H9 (cell line): ENCODE results near the gene SPDYE4. TPM values are rescaled to one million over a fixed set of nuclear protein-coding genes. Genes with fewer than 3 reads are reported as not detected.

ENCODE experiments used
- DNase-seq: peaks from one replicate; pipeline ENCODE4 v3.0.0-alpha.2; 2017
- H2AFZ ChIP-seq: one replicate; pipeline ENCODE4 v1.6.1; 2013; ENCODE audit warnings: mild to moderate bottlenecking, low read length, control low read depth, moderate library complexity
- H2AK5ac ChIP-seq: 2 replicates; pipeline ENCODE4 v1.6.1; 2013; ENCODE audit warnings: low read length, control low read depth, mixed read lengths; ENCODE audit not compliant: insufficient read length
- H2BK120ac ChIP-seq: one replicate; pipeline ENCODE4 v1.6.1; 2013; ENCODE audit warnings: low read depth, mild to moderate bottlenecking, low read length, control low read depth, inconsistent platforms; ENCODE audit not compliant: poor library complexity, severe bottlenecking
- H2BK12ac ChIP-seq: 2 replicates; pipeline ENCODE4 v1.6.1; 2013; ENCODE audit warnings: low read length, control low read depth, mixed read lengths, low read depth; ENCODE audit not compliant: insufficient read length
- H2BK15ac ChIP-seq: 2 replicates; pipeline ENCODE4 v1.6.1; 2013; ENCODE audit warnings: low read depth, low read length, control low read depth
- H2BK20ac ChIP-seq: one replicate; pipeline ENCODE4 v1.6.1; 2013; ENCODE audit warnings: low read depth, mild to moderate bottlenecking, low read length, control low read depth, inconsistent platforms; ENCODE audit not compliant: poor library complexity, severe bottlenecking
- H2BK5ac ChIP-seq: 2 replicates; pipeline ENCODE4 v1.6.1; 2013; ENCODE audit warnings: low read length, control low read depth, mixed read lengths; ENCODE audit not compliant: insufficient read length
- H3K14ac ChIP-seq: 2 replicates; pipeline ENCODE4 v1.6.1; 2013; ENCODE audit warnings: low read length, control low read depth; ENCODE audit not compliant: insufficient read depth
- H3K18ac ChIP-seq: 2 replicates; pipeline ENCODE4 v1.6.1; 2013; ENCODE audit warnings: low read depth, mild to moderate bottlenecking, mixed read lengths, low read length, control low read depth; ENCODE audit not compliant: insufficient read length
- H3K23ac ChIP-seq: 2 replicates; pipeline ENCODE4 v1.6.1; 2013; ENCODE audit warnings: low read length, control low read depth, mixed read lengths, low read depth; ENCODE audit not compliant: insufficient read length
- H3K23me2 ChIP-seq: 2 replicates; pipeline ENCODE4 v1.6.1; 2013; ENCODE audit warnings: low read depth, mild to moderate bottlenecking, mixed read lengths, low read length, control low read depth; ENCODE audit not compliant: insufficient read length, poor library complexity, severe bottlenecking
- H3K27ac ChIP-seq: 2 replicates; pipeline ENCODE4 v1.5.1; 2013; ENCODE audit warnings: low read length, control low read depth, mixed read lengths, low read depth; ENCODE audit not compliant: insufficient read length
- H3K27me3 ChIP-seq: 2 replicates; pipeline ENCODE4 v1.6.1; 2013; ENCODE audit warnings: low read length, control low read depth, inconsistent platforms; ENCODE audit not compliant: insufficient read depth
- H3K4ac ChIP-seq: 2 replicates; pipeline ENCODE4 v1.6.1; 2013; ENCODE audit warnings: low read depth, mild to moderate bottlenecking, control low read depth, inconsistent platforms, low read length, moderate library complexity
- H3K4me1 ChIP-seq: 2 replicates; pipeline ENCODE4 v1.6.1; 2013; ENCODE audit warnings: low read length, control low read depth, inconsistent platforms; ENCODE audit not compliant: insufficient read depth
- H3K4me2 ChIP-seq: 2 replicates; pipeline ENCODE4 v1.6.1; 2013; ENCODE audit warnings: low read length, control low read depth, mixed read lengths; ENCODE audit not compliant: insufficient read length, insufficient read depth
- H3K56ac ChIP-seq: 2 replicates; pipeline ENCODE4 v1.6.1; 2013; ENCODE audit warnings: low read depth, mild to moderate bottlenecking, mixed read lengths, low read length, control low read depth; ENCODE audit not compliant: insufficient read length
- H3K79me1 ChIP-seq: 2 replicates; pipeline ENCODE4 v1.6.1; 2013; ENCODE audit warnings: low read depth, mild to moderate bottlenecking, moderate library complexity, low read length, control low read depth, inconsistent platforms; ENCODE audit not compliant: insufficient read depth, poor library complexity, severe bottlenecking
- H3K79me2 ChIP-seq: 2 replicates; pipeline ENCODE4 v1.6.1; 2013; ENCODE audit warnings: low read length, control low read depth, inconsistent platforms; ENCODE audit not compliant: insufficient read depth
- H3K9ac ChIP-seq: 2 replicates; pipeline ENCODE4 v1.6.1; 2013; ENCODE audit warnings: low read length, control low read depth, mixed read lengths; ENCODE audit not compliant: insufficient read length; ENCODE audit errors: extremely low read depth
- H3K9me3 ChIP-seq: one replicate; pipeline ENCODE4 v1.6.1; 2013; ENCODE audit warnings: low read depth, low read length, inconsistent platforms; ENCODE audit not compliant: control insufficient read depth
- H3T11ph ChIP-seq: one replicate; pipeline ENCODE4 v1.6.1; 2013; ENCODE audit warnings: mild to moderate bottlenecking, low read length, control low read depth, inconsistent platforms
- H4K20me1 ChIP-seq: one replicate; pipeline ENCODE4 v1.6.1; 2013; ENCODE audit not compliant: control insufficient read depth, insufficient read length, insufficient read depth
- H4K5ac ChIP-seq: 2 replicates; pipeline ENCODE4 v1.6.1; 2013; ENCODE audit warnings: low read depth, mild to moderate bottlenecking, mixed read lengths, low read length, control low read depth; ENCODE audit not compliant: insufficient read length
- H4K8ac ChIP-seq: replicated peaks from 2 replicates; pipeline ENCODE4 v1.6.1; 2013; ENCODE audit warnings: low read length, control low read depth, mixed read lengths, low read depth; ENCODE audit not compliant: insufficient read length
- H4K91ac ChIP-seq: 2 replicates; pipeline ENCODE4 v1.6.1; 2013; ENCODE audit warnings: low read depth, mild to moderate bottlenecking, moderate library complexity, mixed read lengths, low read length, control low read depth; ENCODE audit not compliant: insufficient read length
- H3K27ac Mint-ChIP-seq, 3 experiments: 2 replicates in 2 of 3; 3 replicates in 1 of 3; pipeline ENCODE4 v1.8.0; 2020 to 2021; ENCODE audit warnings: mixed read lengths in 3 of 3, mild to moderate bottlenecking in 1 of 3, moderate library complexity in 1 of 3
- H3K27me3 Mint-ChIP-seq: 2 replicates; pipeline ENCODE4 v1.8.0; 2021; ENCODE audit warnings: low read depth, mild to moderate bottlenecking, moderate library complexity, mixed read lengths
- H3K36me3 Mint-ChIP-seq, 3 experiments: 2 replicates in 2 of 3; 3 replicates in 1 of 3; pipeline ENCODE4 v1.8.0; 2020 to 2021; ENCODE audit warnings: low read depth in 3 of 3, mixed read lengths in 3 of 3; ENCODE audit not compliant: insufficient read depth in 1 of 3
- H3K4me1 Mint-ChIP-seq, 2 experiments: 2 replicates each; pipeline ENCODE4 v1.8.0; 2020; ENCODE audit warnings: mixed read lengths in 2 of 2
- H3K4me3 Mint-ChIP-seq, 2 experiments: 2 replicates in 1 of 2; 3 replicates in 1 of 2; pipeline ENCODE4 v1.8.0; 2020 to 2021; ENCODE audit warnings: mild to moderate bottlenecking in 2 of 2, mixed read lengths in 2 of 2, moderate library complexity in 1 of 2
- H3K9me3 Mint-ChIP-seq, 2 experiments: 2 replicates in 1 of 2; 3 replicates in 1 of 2; pipeline ENCODE4 v1.8.0; 2020; ENCODE audit warnings: mild to moderate bottlenecking in 2 of 2, mixed read lengths in 2 of 2, moderate library complexity in 1 of 2
- CTCF ChIP-seq: fragments of 200-600 bp; sonication (generic); conservative IDR thresholded peaks from 3 replicates; pipeline ENCODE4 v1.8.0; 2021; ENCODE audit warnings: antibody characterized with exemption, mild to moderate bottlenecking
- WGBS: extraction: QIAGEN DNeasy Blood & Tissue Kit; methylation state at CpG from one replicate; pipeline ENCODE4 v1.1.7; 2013; ENCODE audit warnings: missing lambda C conversion rate, low lambda C conversion rate, mixed read lengths; ENCODE audit not compliant: insufficient read length; ENCODE audit errors: extremely low coverage; 5-methylcytosine and 5-hydroxymethylcytosine counted together
- total RNA-seq: library from RNA; stranded (reverse); gene quantifications from 2 replicates; pipeline ENCODE4 v1.2.1, GENCODE V29; 2021

The SPDYE4 gene
- total RNA-seq, 1 experiment from 2014 or later: not detected

- Histone ChIP-seq H3K79me1 (no peaks in the 10 kb centered on the region), H3K9me3 (peaks cover 5% of the 10 kb centered on the region), H3K79me2 (no peaks in the 10 kb centered on the region), H2BK12ac (no peak overlapping the region), H2BK20ac (no peak overlapping the region), H3K23me2 (no peaks in the 10 kb centered on the region), H3T11ph (no peak overlapping the region), H4K20me1 (no peaks in the 10 kb centered on the region), H4K5ac (no peak overlapping the region), H3K56ac (no peak overlapping the region), H2BK15ac (no peak overlapping the region), H4K91ac (no peak overlapping the region), H2AFZ (no peak overlapping the region), H2BK120ac (no peak overlapping the region), H3K27me3 (no peaks in the 10 kb centered on the region), H4K8ac (no peak overlapping the region), H3K27ac (no peak overlapping the region), H3K4me2 (no peak overlapping the region), H3K9ac (no peak overlapping the region), H2BK5ac (no peak overlapping the region), H3K14ac (no peak overlapping the region), H3K4ac (no peak overlapping the region), H3K23ac (no peak overlapping the region), H3K18ac (no peak overlapping the region), H2AK5ac (no peak overlapping the region), H3K4me1 (no peaks in the 10 kb centered on the region)
- peak; percentile 5 for DNase-seq
- no peak for TF ChIP-seq CTCF
- Mint-ChIP-seq H3K36me3 (peaks cover 2 to 10% (median 6%) of the 10 kb centered on the region in 3 experiments; a peak in 6 of 7 replicates), H3K9me3 (peaks cover 9 to 16% of the 10 kb centered on the region in 2 experiments), H3K4me3 (no peak overlapping the region), H3K4me1 (peaks cover 16 to 29% of the 10 kb centered on the region in 2 experiments), H3K27me3 (no peaks in the 10 kb centered on the region; the same call in 1 of the 2 replicates), H3K27ac (no peak overlapping the region)
- WGBS: no CpG with 5 or more reads among the region's 6 CpGs
Measured at GRCh38 chr17:8792646-8793045, 34.3 kb upstream of the SPDYE4 start.
